HEK293 (cell line): ENCODE data around the gene SLC16A7.
A peak's percentile ranks its signal among the peaks of the same experiment; 100 is the strongest.

Experiments
- CTCF ChIA-PET: fragments of 350-600 bp; formaldehyde crosslinking; extraction: SDS; loops from one replicate; lab custom pipeline; 2021; ENCODE audit warnings: antibody characterized with exemption; lab: Yijun Ruan, JAX
- POLR2A ChIA-PET: fragments of 300-600 bp; formaldehyde crosslinking; extraction: SDS; loops from one replicate; lab custom pipeline; 2020; ENCODE audit warnings: antibody characterized with exemption, inconsistent platforms; lab: Yijun Ruan, JAX
- H3K27ac ChIP-seq: fragments of 200-500 bp; sonication (Bioruptor generic); 2 replicates; pipeline ENCODE4 v1.5.1; 2014; ENCODE audit warnings: low read depth, low read length, control low read depth, inconsistent platforms; ENCODE audit errors: extremely low read depth
- H3K36me3 ChIP-seq, 2 experiments: fragments of 200-500 bp in 1 of 2; sonication (Bioruptor generic) in 1 of 2; 1 replicate in 1 of 2; 2 replicates in 1 of 2; pipeline ENCODE4 v1.5.1; 2014 to 2017; ENCODE audit warnings: inconsistent platforms in 2 of 2, low read length in 2 of 2; ENCODE audit not compliant: control insufficient read depth in 2 of 2, insufficient read depth in 1 of 2
- H3K4me1 ChIP-seq: fragments of 200-500 bp; sonication (Bioruptor generic); 2 replicates; pipeline ENCODE4 v1.5.1; 2014; ENCODE audit warnings: mild to moderate bottlenecking, low read length, inconsistent platforms; ENCODE audit not compliant: control insufficient read depth, insufficient read depth
- H3K4me3 ChIP-seq: 2 replicates; pipeline ENCODE4 v1.5.1; 2011; ENCODE audit warnings: low read depth, mild to moderate bottlenecking, control low read depth, low read length, moderate library complexity
- H3K9me3 ChIP-seq: fragments of 200-500 bp; sonication (Bioruptor generic); 2 replicates; pipeline ENCODE4 v1.5.1; 2014; ENCODE audit warnings: low read depth, low read length, inconsistent platforms; ENCODE audit not compliant: control insufficient read depth, insufficient read depth
- BCL11A ChIP-seq: fragments of 450-650 bp; formaldehyde crosslinking; IDR thresholded peaks from 2 replicates; pipeline ENCODE4 v1.5.1; 2016; ENCODE audit warnings: low read depth, missing biosample characterization, missing genetic modification characterization
- KLF1 ChIP-seq: fragments of 450-650 bp; formaldehyde crosslinking; IDR thresholded peaks from 2 replicates; pipeline ENCODE4 v1.5.1; 2016; ENCODE audit warnings: missing biosample characterization, missing genetic modification characterization
- KLF10 ChIP-seq: fragments of 450-650 bp; IDR thresholded peaks from 2 replicates; pipeline ENCODE4 v1.5.1; 2018; ENCODE audit warnings: missing biosample characterization, mild to moderate bottlenecking, missing genetic modification characterization
- PRDM1 ChIP-seq: fragments of 450-650 bp; formaldehyde crosslinking; IDR thresholded peaks from 2 replicates; pipeline ENCODE4; 2016; ENCODE audit warnings: missing biosample characterization, missing genetic modification characterization
- SETDB1 ChIP-seq: IDR thresholded peaks from one replicate; pipeline ENCODE4 v1.6.1; 2017; ENCODE audit warnings: mild to moderate bottlenecking, low read length, moderate library complexity, mixed read lengths; ENCODE audit not compliant: insufficient read length
- ZBTB8A ChIP-seq: fragments of 450-650 bp; formaldehyde crosslinking; IDR thresholded peaks from 2 replicates; pipeline ENCODE4 v1.5.1; 2016; ENCODE audit warnings: missing biosample characterization, missing genetic modification characterization
- ZEB2 ChIP-seq: fragments of 450-650 bp; formaldehyde crosslinking; IDR thresholded peaks from 2 replicates; pipeline ENCODE4 v1.5.1; 2016; ENCODE audit warnings: missing biosample characterization, missing genetic modification characterization
- ZNF155 ChIP-seq: fragments of 450-650 bp; formaldehyde crosslinking; IDR thresholded peaks from 2 replicates; pipeline ENCODE4 v1.5.1; 2016; ENCODE audit warnings: missing biosample characterization, missing genetic modification characterization
- ZNF23 ChIP-seq: fragments of 450-650 bp; formaldehyde crosslinking; IDR thresholded peaks from 2 replicates; pipeline ENCODE4 v1.5.1; 2016; ENCODE audit warnings: missing biosample characterization, missing genetic modification characterization, borderline replicate concordance
- ZNF274 ChIP-seq, 2 experiments: fragments of 200-500 bp in 1 of 2; fragments of 450-650 bp in 1 of 2; sonication (Bioruptor generic) in 1 of 2; formaldehyde crosslinking in 1 of 2; IDR thresholded peaks; 2 replicates each; pipeline versions ENCODE4 v1.5.1 to v1.6.1; 2014 to 2016; ENCODE audit warnings: borderline replicate concordance in 1 of 2, inconsistent platforms in 1 of 2, low read length in 1 of 2, missing biosample characterization in 1 of 2, missing genetic modification characterization in 1 of 2
- ZNF514 ChIP-seq: fragments of 450-650 bp; formaldehyde crosslinking; IDR thresholded peaks from 2 replicates; pipeline ENCODE4 v1.5.1; 2016; ENCODE audit warnings: missing biosample characterization, missing genetic modification characterization
- ZNF549 ChIP-seq: fragments of 450-650 bp; IDR thresholded peaks from 2 replicates; pipeline ENCODE4 v1.5.1; 2018; ENCODE audit warnings: missing biosample characterization, missing genetic modification characterization, mild to moderate bottlenecking, inconsistent platforms, moderate library complexity
- ZNF610 ChIP-seq: fragments of 450-650 bp; formaldehyde crosslinking; IDR thresholded peaks from 2 replicates; pipeline ENCODE4 v1.5.1; 2016; ENCODE audit warnings: missing biosample characterization, missing genetic modification characterization, borderline replicate concordance
- ZNF629 ChIP-seq: fragments of 450-650 bp; formaldehyde crosslinking; IDR thresholded peaks from 2 replicates; pipeline ENCODE4 v1.5.1; 2017; ENCODE audit warnings: missing biosample characterization, missing genetic modification characterization
- ZNF660 ChIP-seq: fragments of 450-650 bp; IDR thresholded peaks from 2 replicates; pipeline ENCODE4 v1.5.1; 2018; ENCODE audit warnings: missing biosample characterization, mild to moderate bottlenecking, missing genetic modification characterization
- ZSCAN30 ChIP-seq: fragments of 450-650 bp; IDR thresholded peaks from 2 replicates; pipeline ENCODE4 v1.5.1; 2018; ENCODE audit warnings: missing biosample characterization, mild to moderate bottlenecking, missing genetic modification characterization, moderate library complexity
- TF ChIP-seq, protein P1 (sequence below): fragments of 450-650 bp; formaldehyde crosslinking; IDR thresholded peaks from 2 replicates; pipeline ENCODE4 v1.5.1; 2016; ENCODE audit warnings: missing biosample characterization, missing genetic modification characterization
- TF ChIP-seq, protein P2 (sequence below): fragments of 450-650 bp; formaldehyde crosslinking; IDR thresholded peaks from 2 replicates; pipeline ENCODE4 v1.5.1; 2016; ENCODE audit warnings: missing biosample characterization, missing genetic modification characterization
- TF ChIP-seq, protein P3 (sequence below): fragments of 450-650 bp; IDR thresholded peaks from 2 replicates; pipeline ENCODE4 v1.5.1; 2018; ENCODE audit warnings: missing biosample characterization, missing genetic modification characterization
- TF ChIP-seq, protein P4 (sequence below): fragments of 450-650 bp; formaldehyde crosslinking; IDR thresholded peaks from 2 replicates; pipeline ENCODE4 v1.5.1; 2016; ENCODE audit warnings: missing biosample characterization, missing genetic modification characterization
- TF ChIP-seq, protein P5 (sequence below): fragments of 450-650 bp; formaldehyde crosslinking; conservative IDR thresholded peaks from 2 replicates; pipeline ENCODE4 v1.5.1; 2016; ENCODE audit warnings: low read depth, missing biosample characterization, missing genetic modification characterization

SLC16A7 gene, protein sequence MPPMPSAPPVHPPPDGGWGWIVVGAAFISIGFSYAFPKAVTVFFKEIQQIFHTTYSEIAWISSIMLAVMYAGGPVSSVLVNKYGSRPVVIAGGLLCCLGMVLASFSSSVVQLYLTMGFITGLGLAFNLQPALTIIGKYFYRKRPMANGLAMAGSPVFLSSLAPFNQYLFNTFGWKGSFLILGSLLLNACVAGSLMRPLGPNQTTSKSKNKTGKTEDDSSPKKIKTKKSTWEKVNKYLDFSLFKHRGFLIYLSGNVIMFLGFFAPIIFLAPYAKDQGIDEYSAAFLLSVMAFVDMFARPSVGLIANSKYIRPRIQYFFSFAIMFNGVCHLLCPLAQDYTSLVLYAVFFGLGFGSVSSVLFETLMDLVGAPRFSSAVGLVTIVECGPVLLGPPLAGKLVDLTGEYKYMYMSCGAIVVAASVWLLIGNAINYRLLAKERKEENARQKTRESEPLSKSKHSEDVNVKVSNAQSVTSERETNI

DNA sequence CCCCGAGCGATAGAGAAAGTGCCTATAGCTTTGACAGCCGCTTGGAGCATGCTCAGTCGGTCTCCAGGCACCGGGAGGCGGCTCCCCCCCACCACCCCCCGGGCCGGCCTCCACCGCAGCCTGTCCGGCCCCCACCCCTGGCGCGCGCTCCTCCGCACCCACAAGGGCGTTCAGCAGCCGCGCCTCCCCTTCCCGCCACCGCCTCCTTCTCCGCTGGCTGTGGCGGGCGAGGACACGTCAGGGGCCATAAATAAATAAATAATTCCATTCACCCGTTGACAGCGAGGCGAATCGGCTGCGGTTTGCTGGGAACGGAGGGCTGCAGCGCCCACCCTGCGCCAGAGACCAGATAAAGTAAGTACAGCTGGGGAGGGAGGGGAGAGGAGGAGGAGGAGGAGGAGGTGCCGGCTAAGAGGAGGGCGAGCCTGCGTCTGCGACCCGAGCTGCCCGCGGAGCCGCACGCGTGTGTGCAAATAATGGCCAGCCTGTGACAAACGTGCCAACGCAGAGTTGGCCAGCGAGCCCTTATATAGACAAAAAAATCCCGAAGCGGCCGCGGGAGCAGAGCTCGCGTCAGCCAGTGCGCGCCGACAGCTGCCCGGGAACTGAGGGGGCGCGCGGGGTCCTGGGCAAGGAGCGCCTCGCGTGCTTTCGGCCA lies at the start of gene SLC16A7:
Gene SLC16A7 (plus strand): TSS at position 147 of the 658 bp plus-strand sequence. CDS start 108,773 bp downstream, outside the sequence.
- Histone ChIP-seq H3K36me3 (no peaks in the 10 kb centered on the region), H3K9me3 (no peaks in the 10 kb centered on the region), H3K4me3 (peak within 1 kb of the TSS; percentile 66), H3K27ac (peak within 1 kb of the TSS; percentile 83), H3K4me1 (no peaks in the 10 kb centered on the region)
- POLR2A ChIA-PET = interaction anchor here (0.7 to 1.3 kb wide), 3 partner anchors 11 to 55 kb away, joined by 4 to 5 read pairs (median 4); no protein-coding TSS in a partner anchor
- CTCF ChIA-PET = interaction anchor here (1.0 kb wide), 1 partner anchor 195 kb away, joined by 6 read pairs; no protein-coding TSS in a partner anchor
- TF ChIP-seq ZNF629 (tag by site-specific recombination) = peak; percentile 31; the same call in 1 of the 2 replicates
- TF ChIP-seq, protein P1, sequence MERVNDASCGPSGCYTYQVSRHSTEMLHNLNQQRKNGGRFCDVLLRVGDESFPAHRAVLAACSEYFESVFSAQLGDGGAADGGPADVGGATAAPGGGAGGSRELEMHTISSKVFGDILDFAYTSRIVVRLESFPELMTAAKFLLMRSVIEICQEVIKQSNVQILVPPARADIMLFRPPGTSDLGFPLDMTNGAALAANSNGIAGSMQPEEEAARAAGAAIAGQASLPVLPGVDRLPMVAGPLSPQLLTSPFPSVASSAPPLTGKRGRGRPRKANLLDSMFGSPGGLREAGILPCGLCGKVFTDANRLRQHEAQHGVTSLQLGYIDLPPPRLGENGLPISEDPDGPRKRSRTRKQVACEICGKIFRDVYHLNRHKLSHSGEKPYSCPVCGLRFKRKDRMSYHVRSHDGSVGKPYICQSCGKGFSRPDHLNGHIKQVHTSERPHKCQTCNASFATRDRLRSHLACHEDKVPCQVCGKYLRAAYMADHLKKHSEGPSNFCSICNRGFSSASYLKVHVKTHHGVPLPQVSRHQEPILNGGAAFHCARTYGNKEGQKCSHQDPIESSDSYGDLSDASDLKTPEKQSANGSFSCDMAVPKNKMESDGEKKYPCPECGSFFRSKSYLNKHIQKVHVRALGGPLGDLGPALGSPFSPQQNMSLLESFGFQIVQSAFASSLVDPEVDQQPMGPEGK (tag by site-specific recombination) = 0 out of 2 replicates have a peak, but pooled peaks have one; percentile 7
- peak; percentile 14; the same call in 1 of the 2 replicates for TF ChIP-seq ZNF660
- 0 out of 2 replicates have a peak, but pooled peaks have one; percentile 36 for TF ChIP-seq KLF10 (tag by site-specific recombination)
- no peak for TF ChIP-seq ZNF610 (tag by site-specific recombination)
- TF ChIP-seq, protein P2, sequence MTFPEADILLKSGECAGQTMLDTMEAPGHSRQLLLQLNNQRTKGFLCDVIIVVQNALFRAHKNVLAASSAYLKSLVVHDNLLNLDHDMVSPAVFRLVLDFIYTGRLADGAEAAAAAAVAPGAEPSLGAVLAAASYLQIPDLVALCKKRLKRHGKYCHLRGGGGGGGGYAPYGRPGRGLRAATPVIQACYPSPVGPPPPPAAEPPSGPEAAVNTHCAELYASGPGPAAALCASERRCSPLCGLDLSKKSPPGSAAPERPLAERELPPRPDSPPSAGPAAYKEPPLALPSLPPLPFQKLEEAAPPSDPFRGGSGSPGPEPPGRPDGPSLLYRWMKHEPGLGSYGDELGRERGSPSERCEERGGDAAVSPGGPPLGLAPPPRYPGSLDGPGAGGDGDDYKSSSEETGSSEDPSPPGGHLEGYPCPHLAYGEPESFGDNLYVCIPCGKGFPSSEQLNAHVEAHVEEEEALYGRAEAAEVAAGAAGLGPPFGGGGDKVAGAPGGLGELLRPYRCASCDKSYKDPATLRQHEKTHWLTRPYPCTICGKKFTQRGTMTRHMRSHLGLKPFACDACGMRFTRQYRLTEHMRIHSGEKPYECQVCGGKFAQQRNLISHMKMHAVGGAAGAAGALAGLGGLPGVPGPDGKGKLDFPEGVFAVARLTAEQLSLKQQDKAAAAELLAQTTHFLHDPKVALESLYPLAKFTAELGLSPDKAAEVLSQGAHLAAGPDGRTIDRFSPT (tag by site-specific recombination) = peak; percentile 57; the same call in 1 of the 2 replicates
- no peak for TF ChIP-seq ZNF155
- TF ChIP-seq, protein P3, sequence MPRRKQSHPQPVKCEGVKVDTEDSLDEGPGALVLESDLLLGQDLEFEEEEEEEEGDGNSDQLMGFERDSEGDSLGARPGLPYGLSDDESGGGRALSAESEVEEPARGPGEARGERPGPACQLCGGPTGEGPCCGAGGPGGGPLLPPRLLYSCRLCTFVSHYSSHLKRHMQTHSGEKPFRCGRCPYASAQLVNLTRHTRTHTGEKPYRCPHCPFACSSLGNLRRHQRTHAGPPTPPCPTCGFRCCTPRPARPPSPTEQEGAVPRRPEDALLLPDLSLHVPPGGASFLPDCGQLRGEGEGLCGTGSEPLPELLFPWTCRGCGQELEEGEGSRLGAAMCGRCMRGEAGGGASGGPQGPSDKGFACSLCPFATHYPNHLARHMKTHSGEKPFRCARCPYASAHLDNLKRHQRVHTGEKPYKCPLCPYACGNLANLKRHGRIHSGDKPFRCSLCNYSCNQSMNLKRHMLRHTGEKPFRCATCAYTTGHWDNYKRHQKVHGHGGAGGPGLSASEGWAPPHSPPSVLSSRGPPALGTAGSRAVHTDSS (tag by site-specific recombination) = peak; percentile 58
- no peak for TF ChIP-seq ZNF274 (IDR thresholded peaks at IDR 0.05; ENCODE audit: low read length)
- no peak for TF ChIP-seq ZNF274 (tag by site-specific recombination; IDR thresholded peaks at IDR 0.05; ENCODE audit: borderline replicate concordance)
- TF ChIP-seq ZBTB8A (tag by site-specific recombination) = peak; percentile 47; the same call in 1 of the 2 replicates
- TF ChIP-seq, protein P4, sequence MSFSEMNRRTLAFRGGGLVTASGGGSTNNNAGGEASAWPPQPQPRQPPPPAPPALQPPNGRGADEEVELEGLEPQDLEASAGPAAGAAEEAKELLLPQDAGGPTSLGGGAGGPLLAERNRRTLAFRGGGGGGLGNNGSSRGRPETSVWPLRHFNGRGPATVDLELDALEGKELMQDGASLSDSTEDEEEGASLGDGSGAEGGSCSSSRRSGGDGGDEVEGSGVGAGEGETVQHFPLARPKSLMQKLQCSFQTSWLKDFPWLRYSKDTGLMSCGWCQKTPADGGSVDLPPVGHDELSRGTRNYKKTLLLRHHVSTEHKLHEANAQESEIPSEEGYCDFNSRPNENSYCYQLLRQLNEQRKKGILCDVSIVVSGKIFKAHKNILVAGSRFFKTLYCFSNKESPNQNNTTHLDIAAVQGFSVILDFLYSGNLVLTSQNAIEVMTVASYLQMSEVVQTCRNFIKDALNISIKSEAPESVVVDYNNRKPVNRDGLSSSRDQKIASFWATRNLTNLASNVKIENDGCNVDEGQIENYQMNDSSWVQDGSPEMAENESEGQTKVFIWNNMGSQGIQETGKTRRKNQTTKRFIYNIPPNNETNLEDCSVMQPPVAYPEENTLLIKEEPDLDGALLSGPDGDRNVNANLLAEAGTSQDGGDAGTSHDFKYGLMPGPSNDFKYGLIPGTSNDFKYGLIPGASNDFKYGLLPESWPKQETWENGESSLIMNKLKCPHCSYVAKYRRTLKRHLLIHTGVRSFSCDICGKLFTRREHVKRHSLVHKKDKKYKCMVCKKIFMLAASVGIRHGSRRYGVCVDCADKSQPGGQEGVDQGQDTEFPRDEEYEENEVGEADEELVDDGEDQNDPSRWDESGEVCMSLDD = no peak
- no peak for TF ChIP-seq PRDM1 (tag by site-specific recombination)
- TF ChIP-seq BCL11A (tag by site-specific recombination) = 0 out of 2 replicates have a peak, but pooled peaks have one; percentile 12
- no peak for TF ChIP-seq ZNF514
- TF ChIP-seq ZSCAN30 (tag by site-specific recombination) = no peak
- TF ChIP-seq, protein P5, sequence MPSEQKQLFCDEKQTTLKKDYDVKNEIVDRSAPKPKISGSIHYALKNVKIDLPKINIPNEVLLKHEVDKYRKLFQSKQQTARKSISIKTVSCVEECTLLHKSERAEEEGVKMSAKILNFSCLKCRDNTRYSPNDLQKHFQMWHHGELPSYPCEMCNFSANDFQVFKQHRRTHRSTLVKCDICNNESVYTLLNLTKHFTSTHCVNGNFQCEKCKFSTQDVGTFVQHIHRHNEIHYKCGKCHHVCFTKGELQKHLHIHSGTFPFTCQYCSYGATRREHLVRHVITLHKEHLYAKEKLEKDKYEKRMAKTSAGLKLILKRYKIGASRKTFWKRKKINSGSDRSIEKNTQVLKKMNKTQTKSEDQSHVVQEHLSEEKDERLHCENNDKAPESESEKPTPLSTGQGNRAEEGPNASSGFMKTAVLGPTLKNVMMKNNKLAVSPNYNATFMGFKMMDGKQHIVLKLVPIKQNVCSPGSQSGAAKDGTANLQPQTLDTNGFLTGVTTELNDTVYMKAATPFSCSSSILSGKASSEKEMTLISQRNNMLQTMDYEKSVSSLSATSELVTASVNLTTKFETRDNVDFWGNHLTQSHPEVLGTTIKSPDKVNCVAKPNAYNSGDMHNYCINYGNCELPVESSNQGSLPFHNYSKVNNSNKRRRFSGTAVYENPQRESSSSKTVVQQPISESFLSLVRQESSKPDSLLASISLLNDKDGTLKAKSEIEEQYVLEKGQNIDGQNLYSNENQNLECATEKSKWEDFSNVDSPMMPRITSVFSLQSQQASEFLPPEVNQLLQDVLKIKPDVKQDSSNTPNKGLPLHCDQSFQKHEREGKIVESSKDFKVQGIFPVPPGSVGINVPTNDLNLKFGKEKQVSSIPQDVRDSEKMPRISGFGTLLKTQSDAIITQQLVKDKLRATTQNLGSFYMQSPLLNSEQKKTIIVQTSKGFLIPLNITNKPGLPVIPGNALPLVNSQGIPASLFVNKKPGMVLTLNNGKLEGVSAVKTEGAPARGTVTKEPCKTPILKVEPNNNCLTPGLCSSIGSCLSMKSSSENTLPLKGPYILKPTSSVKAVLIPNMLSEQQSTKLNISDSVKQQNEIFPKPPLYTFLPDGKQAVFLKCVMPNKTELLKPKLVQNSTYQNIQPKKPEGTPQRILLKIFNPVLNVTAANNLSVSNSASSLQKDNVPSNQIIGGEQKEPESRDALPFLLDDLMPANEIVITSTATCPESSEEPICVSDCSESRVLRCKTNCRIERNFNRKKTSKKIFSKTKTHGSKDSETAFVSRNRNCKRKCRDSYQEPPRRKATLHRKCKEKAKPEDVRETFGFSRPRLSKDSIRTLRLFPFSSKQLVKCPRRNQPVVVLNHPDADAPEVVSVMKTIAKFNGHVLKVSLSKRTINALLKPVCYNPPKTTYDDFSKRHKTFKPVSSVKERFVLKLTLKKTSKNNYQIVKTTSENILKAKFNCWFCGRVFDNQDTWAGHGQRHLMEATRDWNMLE (tag by site-specific recombination) = no peak
- TF ChIP-seq SETDB1 = no peak
- TF ChIP-seq ZEB2 (tag by site-specific recombination) = 0 out of 2 replicates have a peak, but pooled peaks have one; percentile 9
- no peak for TF ChIP-seq ZNF23 (tag by site-specific recombination)
- TF ChIP-seq KLF1 = peak; percentile 66
- TF ChIP-seq ZNF549 (tag by site-specific recombination) = no peak
